Right lung (tissue), 5 donors: ENCODE measurements around the gene PPP1R26. TPM values are rescaled to one million over a fixed set of nuclear protein-coding genes. Genes with fewer than 3 reads are reported as not detected.
A peak's percentile ranks its signal among the peaks of the same experiment; 100 is the strongest.

Source experiments
- DNase-seq, 2 donors: peaks; one replicate each; pipeline ENCODE4 v3.0.0-alpha.2; 2013
- polyA plus RNA-seq, 5 donors: library from polyadenylated mRNA; unstranded; fragments of 120-200 nt; gene quantifications; one replicate each; pipeline versions ENCODE4 v1.2.1 to v1.2.3, GENCODE V29; 2013; ENCODE audit warnings: inconsistent platforms in 1 of 5, low replicate concordance in 1 of 5; ENCODE audit not compliant: insufficient read length in 5 of 5, insufficient read depth in 1 of 5

PPP1R26 gene
- polyA plus RNA-seq, 5 donors: 26.3 to 37.3 (median 32.3) TPM

GRCh38 chr9:135487281-135488012 lies 7.9 kb downstream of the PPP1R26 start:
- DNase-seq: no peak

GRCh38 chr9:135488013-135488330 lies 8.4 kb downstream of the PPP1R26 start:
- no peak for DNase-seq

- DNase-seq: no peak
These were observed 8.9 kb downstream of the PPP1R26 start for GRCh38 chr9:135488527-135488926.

GRCh38 chr9:135489188-135489906 lies 9.8 kb downstream of the PPP1R26 start:
- no peak for DNase-seq

GRCh38 chr9:135490166-135490870 lies 10.7 kb downstream of the PPP1R26 start:
- DNase-seq: no peak

GRCh38 chr9:135490980-135491464 lies 11.4 kb downstream of the PPP1R26 start:
- DNase-seq: no peak

- no peak for DNase-seq
These were observed 12.2 kb downstream of the PPP1R26 start for GRCh38 chr9:135491764-135492163.

GRCh38 chr9:135492886-135493669 lies 13.5 kb downstream of the PPP1R26 start:
- no peak for DNase-seq

GRCh38 chr9:135494791-135495559 lies 15.4 kb downstream of the PPP1R26 start:
- DNase-seq: no peak

- no peak for DNase-seq
These were observed 19.0 kb downstream of the PPP1R26 start for GRCh38 chr9:135498381-135499126.

- DNase-seq: peak; percentile 86
These were observed 19.9 kb downstream of the PPP1R26 start for GRCh38 chr9:135499326-135500070.

- DNase-seq: peak in 1 of 2 donors; percentile 57
These were observed 20.5 kb downstream of the PPP1R26 start for GRCh38 chr9:135500071-135500524.

GRCh38 chr9:135500525-135501260 lies 21.1 kb downstream of the PPP1R26 start, which contains the start of gene MRPS2:
TSS of gene MRPS2 (plus strand) at chr9:135500682. CDS start at chr9:135500711, 29 bp downstream.
- peak; percentile 85 to 89 for DNase-seq

GRCh38 chr9:135501261-135502167 lies 21.9 kb downstream of the PPP1R26 start:
- DNase-seq: no peak

- no peak for DNase-seq
These were observed 22.7 kb downstream of the PPP1R26 start for GRCh38 chr9:135502168-135502872.

- DNase-seq: no peak
These were observed 23.3 kb downstream of the PPP1R26 start for GRCh38 chr9:135502873-135503321.
